ENCODE data around the gene AP2A1.

AP2A1 gene

DNA sequence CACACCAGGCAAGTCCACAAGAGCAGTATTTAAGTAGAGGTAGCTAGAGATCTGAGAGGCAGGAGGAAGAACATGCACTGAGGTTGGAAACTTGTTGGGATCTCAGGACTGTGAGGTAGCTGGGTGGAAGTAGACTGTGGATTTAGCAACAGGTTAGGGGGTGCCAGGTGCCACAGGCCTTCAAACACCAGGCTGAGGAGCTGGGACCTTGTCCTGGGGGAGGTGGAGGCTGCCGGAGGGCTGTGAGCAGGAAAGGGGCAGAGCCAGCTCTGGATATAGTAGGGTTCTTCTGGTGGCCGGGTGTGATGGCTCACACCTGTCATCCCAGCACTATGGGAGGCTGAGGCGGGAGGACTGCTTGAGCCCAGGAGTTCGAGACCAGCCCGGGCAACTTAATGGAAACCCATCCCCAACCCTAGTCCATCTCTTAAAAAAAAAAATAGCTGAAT is 43.2 kb downstream of the AP2A1 start:
- TF ChIP-seq Cebpa-rat (IDR thresholded peaks at IDR 0.05): no peak
- Histone ChIP-seq H3K4me1 (peaks cover 33 to 45% (median 39%) of the 10 kb centered on the region in 10 experiments), H3K4me2 (0 out of 22 replicates have a peak overlapping the region, but pooled peaks of 1 of the 11 experiments have one; percentile 79), H3K36me3 (peaks cover 11 to 24% (median 16%) of the 10 kb centered on the region in 11 experiments; a peak in 21 of 22 replicates), H4K20me1 (peaks cover 0 to 13% (median 0%) of the 10 kb centered on the region in 11 experiments; a peak in 2 of 22 replicates), H3K9me3 (replicated peaks in 1 of 11) (no peaks in the 10 kb centered on the region), H3K27ac (no peak overlapping the region), H3K9ac (0 out of 22 replicates have a peak overlapping the region, but pooled peaks of 1 of the 11 experiments have one; percentile 19), H3K27me3 (no peaks in the 10 kb centered on the region), H3K4me3 (no peak overlapping the region)

DNA sequence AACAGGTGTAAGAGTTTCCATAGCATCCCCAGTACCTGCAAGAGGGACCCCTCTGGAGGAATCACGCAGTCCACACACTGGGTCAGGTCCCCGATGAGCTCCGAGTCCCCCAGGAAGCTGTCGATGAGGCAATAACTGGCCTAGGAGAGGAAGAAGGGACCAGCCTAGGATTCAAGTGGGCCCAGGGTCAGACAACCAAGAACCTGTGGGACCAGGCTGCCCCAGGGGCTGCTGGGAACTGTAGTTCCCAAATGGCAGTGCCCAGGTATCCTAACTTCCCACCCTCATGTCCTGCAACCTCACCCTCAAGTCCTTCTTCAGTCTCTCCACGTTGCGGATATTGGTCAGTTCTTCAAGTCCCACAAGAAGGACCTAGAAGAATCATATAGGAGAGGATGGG is 44.5 kb downstream of the AP2A1 start:
- H3K36me3 ChIP-seq: peaks cover 0 to 12% (median 4%) of the 10 kb centered on the region in 11 experiments; a peak in 9 of 22 replicates
- no peak for TF ChIP-seq Cebpa-rat (IDR thresholded peaks at IDR 0.05)
- peaks cover 33 to 45% (median 39%) of the 10 kb centered on the region in 10 experiments for H3K4me1 ChIP-seq
- H3K4me2 ChIP-seq: no peak overlapping the region
- no peak overlapping the region for H3K9ac ChIP-seq
- no peaks in the 10 kb centered on the region for H3K27me3 ChIP-seq
- H3K4me3 ChIP-seq: no peak overlapping the region
- H3K9me3 ChIP-seq (replicated peaks in 1 of 11): no peaks in the 10 kb centered on the region
- H4K20me1 ChIP-seq: peaks cover 0 to 13% (median 0%) of the 10 kb centered on the region in 11 experiments; a peak in 2 of 22 replicates
- no peak overlapping the region for H3K27ac ChIP-seq

DNA sequence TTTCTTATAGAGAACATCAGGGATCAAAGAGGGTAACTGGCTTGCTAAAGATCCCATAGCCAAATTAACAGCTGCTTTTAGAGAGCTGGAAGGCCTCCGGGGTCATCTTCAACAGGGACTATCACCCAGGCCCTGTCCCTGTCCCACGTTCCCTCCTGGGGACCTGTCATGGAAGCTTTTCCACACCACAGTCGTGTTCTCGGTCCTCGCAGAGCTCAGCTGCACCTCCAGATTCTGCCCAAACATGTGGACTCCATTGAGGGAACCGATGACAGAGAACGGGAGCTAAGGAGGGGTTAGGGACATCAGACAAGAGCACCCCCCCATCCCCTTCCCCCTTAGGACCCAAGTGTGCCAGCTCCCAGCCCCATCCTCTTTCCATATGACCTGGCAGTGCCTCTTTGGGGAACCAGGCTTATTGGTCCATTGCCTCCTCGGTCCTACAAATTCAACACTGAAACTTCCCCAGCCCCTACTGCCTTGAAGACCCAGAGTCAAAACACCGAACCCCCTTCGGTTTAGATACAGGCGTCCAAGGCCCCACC is 45.7 kb downstream of the AP2A1 start:
- H3K9me3 ChIP-seq (replicated peaks in 1 of 11): no peaks in the 10 kb centered on the region
- no peak for TF ChIP-seq Cebpa-rat (IDR thresholded peaks at IDR 0.05)
- peak overlapping the region; percentile 79 to 99 (median 85) for H3K27ac ChIP-seq
- peaks cover 34 to 47% (median 41%) of the 10 kb centered on the region in 10 experiments for H3K4me1 ChIP-seq
- peaks cover 0 to 8% (median 0%) of the 10 kb centered on the region in 11 experiments; a peak in 2 of 22 replicates for H3K36me3 ChIP-seq
- H3K4me3 ChIP-seq: peak overlapping the region; percentile 57 to 77 (median 66)
- no peaks in the 10 kb centered on the region for H3K27me3 ChIP-seq
- H3K9ac ChIP-seq: peak overlapping the region; percentile 75 to 96 (median 80)
- H4K20me1 ChIP-seq: peaks cover 0 to 7% (median 0%) of the 10 kb centered on the region in 11 experiments; a peak in 2 of 22 replicates
- peak overlapping the region; percentile 76 to 93 (median 88) for H3K4me2 ChIP-seq

DNA sequence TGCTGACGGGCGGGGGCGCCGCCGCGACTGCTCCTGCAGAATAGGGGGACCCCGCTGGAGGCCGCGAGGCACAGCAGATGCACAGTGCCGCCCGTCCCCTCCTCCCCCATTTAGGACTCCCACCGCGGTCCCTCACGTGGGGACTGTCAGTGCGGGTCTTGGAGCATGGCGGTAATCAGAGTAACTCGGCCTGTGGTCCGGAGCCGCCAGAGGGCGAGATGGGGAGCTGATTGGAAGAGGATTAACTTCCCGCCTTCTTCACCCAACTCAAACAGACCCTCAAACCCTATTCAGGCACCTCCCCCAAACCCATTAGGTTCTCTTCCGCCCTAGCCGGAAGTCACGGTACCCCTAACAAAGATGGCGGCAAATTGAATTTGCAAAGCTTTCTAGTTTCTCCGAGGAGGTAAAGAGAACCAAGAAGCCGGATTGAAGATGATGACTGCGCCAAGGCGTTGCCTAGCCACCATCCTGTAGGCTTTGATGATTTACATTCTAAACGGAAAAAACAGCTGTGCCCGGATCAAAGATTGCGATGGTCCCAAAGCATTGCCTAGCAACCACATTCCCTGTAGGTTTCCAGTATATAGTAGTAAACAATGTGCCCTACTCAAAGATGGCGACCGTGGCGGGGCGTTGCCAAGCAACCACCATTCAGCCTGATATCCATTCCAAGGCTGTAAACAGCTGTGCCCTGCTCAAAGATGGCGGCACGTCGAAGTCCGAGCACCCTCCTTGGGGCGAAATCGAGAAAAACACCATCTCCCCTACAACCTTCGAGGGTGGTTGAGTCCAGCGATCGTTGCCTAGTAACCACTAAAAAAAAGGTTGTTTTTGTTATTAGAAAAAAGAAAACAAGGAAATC is 46.4 kb downstream of the AP2A1 start, which contains the start of gene FUZ:
TSS of gene FUZ (minus strand) at position 296 of the 865 bp plus-strand sequence. CDS start at position 110, 186 bp downstream.
- peak within 1 kb of the TSS; percentile 75 to 96 (median 80) for H3K9ac ChIP-seq
- peak within 1 kb of the TSS; percentile 57 to 77 (median 66) for H3K4me3 ChIP-seq
- peaks cover 0 to under 1% (median 0%) of the 10 kb centered on the region in 11 experiments; a peak in 2 of 22 replicates for H3K36me3 ChIP-seq
- peak within 1 kb of the TSS; percentile 79 to 99 (median 85) for H3K27ac ChIP-seq
- no peaks in the 10 kb centered on the region for H3K27me3 ChIP-seq
- H3K9me3 ChIP-seq (replicated peaks in 1 of 11): no peaks in the 10 kb centered on the region
- no peaks in the 10 kb centered on the region for H4K20me1 ChIP-seq
- H3K4me1 ChIP-seq: peaks cover 27 to 40% (median 34%) of the 10 kb centered on the region in 10 experiments
- TF ChIP-seq Cebpa-rat (IDR thresholded peaks at IDR 0.05): no peak
- peak within 1 kb of the TSS; percentile 76 to 93 (median 88) for H3K4me2 ChIP-seq

DNA sequence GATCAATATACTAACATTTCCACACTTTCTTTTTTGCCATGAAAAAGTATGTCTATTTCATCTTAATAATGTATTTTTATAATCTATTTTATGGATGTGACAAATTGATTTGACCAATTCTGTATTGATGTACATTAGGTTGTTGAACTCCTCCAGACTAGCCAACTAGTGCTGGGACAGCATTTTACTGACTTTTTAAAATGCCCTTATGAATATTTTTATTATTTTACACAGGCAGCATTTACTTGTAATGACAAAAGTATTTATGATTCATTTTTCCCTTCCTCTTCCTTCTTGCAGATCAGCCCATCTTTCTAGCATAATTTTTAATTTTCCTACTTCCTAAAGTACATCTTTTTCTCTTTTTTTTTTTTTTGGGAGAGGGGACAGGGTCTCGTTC is 47.2 kb downstream of the AP2A1 start:
- H3K27me3 ChIP-seq: no peaks in the 10 kb centered on the region
- H3K9ac ChIP-seq: peak overlapping the region in 6 of 11 experiments; percentile 75 to 96 (median 83); a peak in 7 of 22 replicates
- H3K27ac ChIP-seq: peak overlapping the region in 10 of 11 experiments; percentile 48 to 99 (median 85); a peak in 12 of 22 replicates
- no peaks in the 10 kb centered on the region; a peak in 1 of 22 replicates for H3K36me3 ChIP-seq
- H4K20me1 ChIP-seq: peaks cover 0 to 6% (median 0%) of the 10 kb centered on the region in 11 experiments; a peak in 4 of 22 replicates
- peak overlapping the region in 9 of 11 experiments; percentile 10 to 89 (median 83); a peak in 14 of 22 replicates for H3K4me2 ChIP-seq
- peak overlapping the region in 6 of 10 experiments; percentile 57 to 71 (median 66); a peak in 9 of 20 replicates for H3K4me3 ChIP-seq
- no peaks in the 10 kb centered on the region for H3K9me3 ChIP-seq (replicated peaks in 1 of 11)
- no peak for TF ChIP-seq Cebpa-rat (IDR thresholded peaks at IDR 0.05)
- peaks cover 25 to 35% (median 30%) of the 10 kb centered on the region in 10 experiments for H3K4me1 ChIP-seq

DNA sequence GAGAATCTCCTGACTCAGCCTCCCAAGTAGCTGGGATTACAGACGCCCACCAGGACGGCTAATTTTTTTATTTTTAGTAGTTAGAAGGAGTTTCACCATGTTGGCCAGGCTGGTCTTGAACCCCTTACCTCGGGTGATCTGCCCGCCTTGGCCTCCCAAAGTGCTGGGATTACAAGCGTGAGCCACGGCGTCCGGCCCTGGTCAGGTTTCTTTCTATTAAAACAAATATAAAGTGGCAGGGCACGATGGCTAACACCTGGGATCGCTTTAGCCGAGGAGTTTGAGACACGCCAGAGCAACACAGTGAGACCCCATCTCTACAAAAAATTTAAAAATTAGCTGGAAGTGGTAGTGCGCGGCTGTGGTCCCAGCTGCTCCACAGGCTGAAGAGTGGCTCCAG is 49.8 kb downstream of the AP2A1 start:
- Histone ChIP-seq H3K4me3 (peak overlapping the region in 2 of 10 experiments; percentile 80 to 95; a peak in 3 of 20 replicates), H3K27ac (peak overlapping the region in 5 of 11 experiments; percentile 80 to 98 (median 94); a peak in 8 of 22 replicates), H3K36me3 (peaks cover 7 to 20% (median 15%) of the 10 kb centered on the region in 11 experiments; a peak in 21 of 22 replicates), H3K27me3 (no peaks in the 10 kb centered on the region), H3K4me2 (peak overlapping the region in 10 of 11 experiments; percentile 47 to 98 (median 96); a peak in 15 of 22 replicates), H3K4me1 (peaks cover 31 to 44% (median 35%) of the 10 kb centered on the region in 10 experiments), H3K9me3 (replicated peaks in 1 of 11) (no peaks in the 10 kb centered on the region), H3K9ac (peak overlapping the region in 6 of 11 experiments; percentile 85 to 97 (median 94); a peak in 8 of 22 replicates), H4K20me1 (peaks cover 0 to 26% (median 7%) of the 10 kb centered on the region in 11 experiments; a peak in 11 of 22 replicates)
- TF ChIP-seq Cebpa-rat (IDR thresholded peaks at IDR 0.05): no peak

DNA sequence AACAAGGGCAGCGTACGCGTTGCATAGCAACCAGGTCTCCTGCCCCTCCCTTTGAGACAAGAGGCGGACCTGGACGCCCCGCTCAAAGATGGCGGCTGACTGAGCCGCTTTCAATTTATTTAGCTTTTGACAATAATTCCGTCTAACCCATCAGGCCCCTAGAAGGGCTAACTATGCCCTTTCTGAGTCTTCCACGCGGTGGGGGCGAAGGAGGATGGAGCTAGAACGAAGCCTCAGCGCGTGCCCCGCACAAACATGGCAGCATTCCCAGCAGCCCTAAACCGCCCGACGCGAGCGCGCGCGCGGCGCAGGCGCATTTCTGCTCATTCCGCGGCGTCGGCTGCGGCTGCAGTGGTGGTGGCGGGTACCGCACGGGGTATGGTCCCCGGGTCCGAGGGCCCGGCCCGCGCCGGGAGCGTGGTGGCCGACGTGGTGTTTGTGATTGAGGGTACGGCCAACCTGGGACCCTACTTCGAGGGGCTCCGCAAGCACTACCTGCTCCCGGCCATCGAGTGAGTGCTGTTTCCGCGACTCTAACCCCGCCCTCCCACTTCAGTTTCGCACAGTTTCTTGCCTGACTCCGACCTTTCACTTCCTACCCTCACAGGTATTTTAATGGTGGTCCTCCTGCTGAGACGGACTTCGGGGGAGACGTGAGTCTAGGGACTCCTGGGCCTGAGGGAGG is 51.3 kb downstream of the AP2A1 start, which contains the start of gene MED25:
TSS of gene MED25 (plus strand) at position 326 of the 685 bp plus-strand sequence. CDS start at position 379, 53 bp downstream.
- peaks cover 4 to 33% (median 13%) of the 10 kb centered on the region in 11 experiments; a peak in 17 of 22 replicates for H4K20me1 ChIP-seq
- H3K4me3 ChIP-seq: peak within 1 kb of the TSS; percentile 80 to 96 (median 93)
- peaks cover 23 to 32% (median 25%) of the 10 kb centered on the region in 10 experiments for H3K4me1 ChIP-seq
- H3K9ac ChIP-seq: peak within 1 kb of the TSS; percentile 75 to 97 (median 91)
- H3K4me2 ChIP-seq: peak within 1 kb of the TSS; percentile 87 to 98 (median 97)
- no peak for TF ChIP-seq Cebpa-rat (IDR thresholded peaks at IDR 0.05)
- peaks cover 14 to 33% (median 25%) of the 10 kb centered on the region in 11 experiments for H3K36me3 ChIP-seq
- H3K27me3 ChIP-seq: no peaks in the 10 kb centered on the region
- H3K27ac ChIP-seq: peak within 1 kb of the TSS; percentile 70 to 98 (median 85)
- H3K9me3 ChIP-seq (replicated peaks in 1 of 11): no peaks in the 10 kb centered on the region

Measured in BLaER1 treated with 17β-estradiol and CSF1 and Interleukin-3, amounts not matched to agents 10 nM and 100 nM (cell line).